ENCODE measurements around the gene DTX4. TPM values are rescaled to one million over a fixed set of nuclear protein-coding genes. Genes with fewer than 3 reads are reported as not detected.

DTX4 gene
- total and polyA plus RNA-seq, 12 donors: 0.86 to 4.1 (median 2.1) TPM

GRCh38 chr11:59187587-59187986, 15.7 kb downstream of the DTX4 start:
- intact Hi-C loops (cut with DNase I): no loop called here
- H3K27ac ChIP-seq: peak overlapping the region in 3 of 10 donors; percentile 0 to 62 (median 9)
- ATAC-seq: peak; percentile 84 to 93 (median 86)

GRCh38 chr11:59188954-59189353, 17.0 kb downstream of the DTX4 start:
- Histone ChIP-seq H3K27ac (no peak overlapping the region), H3K4me3 (no peak overlapping the region), H3K27me3 (no peaks in the 10 kb centered on the region), H3K9me3 (no peaks in the 10 kb centered on the region), H3K4me1 (peaks cover 0 to 55% (median 14%) of the 10 kb centered on the region in 9 donors), H3K36me3 (peaks cover 0 to 36% (median 3%) of the 10 kb centered on the region in 9 donors)
- 85 to 92% methylated on average over 4 of the region's 4 CpGs for WGBS, 2 donors
- DNase-seq: no peak
- TF ChIP-seq CTCF (IDR thresholded peaks at IDR 0.05): no peak
- intact Hi-C loops (cut with DNase I): no loop called here
- ATAC-seq: no peak

More at GRCh38 chr11:59187587-59187986, 15.7 kb downstream of the DTX4 start:
- no peak for TF ChIP-seq CTCF (IDR thresholded peaks at IDR 0.05)
- no peak overlapping the region for H3K4me3 ChIP-seq
- peaks cover 0 to 30% (median 0%) of the 10 kb centered on the region in 9 donors for H3K36me3 ChIP-seq
- H3K27me3 ChIP-seq: no peaks in the 10 kb centered on the region
- WGBS, 2 donors: 69 to 70% methylated on average over 6 of the region's 6 CpGs
- H3K9me3 ChIP-seq: no peaks in the 10 kb centered on the region
- peaks cover 0 to 55% (median 14%) of the 10 kb centered on the region in 9 donors for H3K4me1 ChIP-seq
- DNase-seq: peak; percentile 43 to 65

- H3K9me3 ChIP-seq: no peaks in the 10 kb centered on the region
- ATAC-seq (no peak), DNase-seq (no peak)
- intact Hi-C loops (cut with DNase I): no loop called here
- peaks cover 0 to 46% (median 3%) of the 10 kb centered on the region in 9 donors for H3K36me3 ChIP-seq
- H3K4me1 ChIP-seq: peaks cover 0 to 50% (median 14%) of the 10 kb centered on the region in 9 donors
- TF ChIP-seq CTCF (IDR thresholded peaks at IDR 0.05): no peak
- 43 to 46% methylated on average over 4 of the region's 4 CpGs for WGBS, 2 donors
- peak overlapping the region in 2 of 10 donors; percentile 13 to 36 for H3K27ac ChIP-seq
- H3K27me3 ChIP-seq: no peaks in the 10 kb centered on the region
- H3K4me3 ChIP-seq: no peak overlapping the region
Measured at GRCh38 chr11:59189986-59190385, 18.1 kb downstream of the DTX4 start.

GRCh38 chr11:59191095-59191494, 19.2 kb downstream of the DTX4 start:
- no peak for ATAC-seq
- 74 to 87% methylated on average over 4 of the region's 4 CpGs for WGBS, 2 donors
- Histone ChIP-seq H3K9me3 (no peaks in the 10 kb centered on the region), H3K4me1 (peaks cover 0 to 42% (median 14%) of the 10 kb centered on the region in 9 donors), H3K36me3 (peaks cover 0 to 57% (median 3%) of the 10 kb centered on the region in 9 donors), H3K27me3 (no peaks in the 10 kb centered on the region), H3K4me3 (no peak overlapping the region), H3K27ac (no peak overlapping the region)
- no peak for TF ChIP-seq CTCF (IDR thresholded peaks at IDR 0.05)
- DNase-seq: no peak
- intact Hi-C loops (cut with DNase I): no loop called here
